GM12865 (cell line): ENCODE data around the gene FRYL.
"Not testable (repeated sequence)": the region's sequence is repeated elsewhere in the genome, so short reads cannot be mapped to it uniquely, and the experiment has no call there.

Experiments used
- DNase-seq: peaks from one replicate; pipeline ENCODE4 v3.0.0; 2010; ENCODE audit warnings: low read depth
- H3K4me3 ChIP-seq: 2 replicates; pipeline ENCODE4 v1.5.1; 2011; ENCODE audit warnings: mild to moderate bottlenecking, low read depth, low read length, control low read depth
- CTCF ChIP-seq: IDR thresholded peaks from 2 replicates; pipeline ENCODE4 v1.5.1; 2011; ENCODE audit warnings: low read length, control low read depth, low read depth, inconsistent platforms; ENCODE audit not compliant: insufficient read depth; ENCODE audit errors: missing control alignments

The FRYL gene

DNA sequence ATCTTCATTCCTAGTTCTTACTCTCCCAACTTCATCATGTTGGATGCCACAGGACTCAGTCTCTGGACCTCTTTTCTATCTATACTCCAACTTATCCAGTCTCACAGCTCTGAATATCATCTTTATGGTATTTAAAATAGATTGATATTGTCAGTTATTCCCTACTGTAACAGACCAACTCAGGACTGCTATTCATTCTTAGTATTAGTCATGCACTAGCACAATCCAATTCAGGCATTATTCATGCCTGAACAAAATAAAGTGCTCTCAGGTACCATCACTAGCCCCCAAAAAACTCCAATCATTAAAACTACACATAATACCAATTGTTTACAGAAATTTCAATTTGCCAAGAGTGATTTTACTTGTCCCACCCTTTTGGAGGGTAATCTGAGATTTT lies 37.7 kb downstream of the FRYL start:
- no peak for DNase-seq
- no peak for TF ChIP-seq CTCF
- H3K4me3 ChIP-seq, result no peak overlapping the region

DNA sequence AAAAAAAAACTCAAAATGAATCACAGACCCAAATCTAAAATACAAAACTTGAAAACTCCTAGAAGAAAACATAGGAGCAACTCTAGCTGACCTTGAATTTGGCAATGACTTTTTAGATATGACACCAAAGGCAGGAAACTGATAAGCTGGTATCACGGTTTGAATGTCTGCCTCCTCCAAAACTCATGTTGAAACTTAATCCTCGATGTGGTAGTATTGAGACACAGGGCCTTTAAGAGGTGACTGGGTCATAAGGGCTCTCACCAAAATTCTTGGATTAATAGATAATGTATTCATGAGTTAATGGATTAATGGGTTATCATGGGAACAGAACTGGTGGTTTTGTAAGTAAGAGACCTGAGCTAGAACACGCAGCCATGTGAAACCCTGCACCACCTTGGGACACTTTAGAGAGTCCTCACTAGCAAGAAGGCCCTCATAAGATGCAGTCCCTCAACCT lies 40.5 kb downstream of the FRYL start:
- TF ChIP-seq CTCF, result no peak
- peak; percentile 56 for DNase-seq
- no peak overlapping the region for H3K4me3 ChIP-seq

DNA sequence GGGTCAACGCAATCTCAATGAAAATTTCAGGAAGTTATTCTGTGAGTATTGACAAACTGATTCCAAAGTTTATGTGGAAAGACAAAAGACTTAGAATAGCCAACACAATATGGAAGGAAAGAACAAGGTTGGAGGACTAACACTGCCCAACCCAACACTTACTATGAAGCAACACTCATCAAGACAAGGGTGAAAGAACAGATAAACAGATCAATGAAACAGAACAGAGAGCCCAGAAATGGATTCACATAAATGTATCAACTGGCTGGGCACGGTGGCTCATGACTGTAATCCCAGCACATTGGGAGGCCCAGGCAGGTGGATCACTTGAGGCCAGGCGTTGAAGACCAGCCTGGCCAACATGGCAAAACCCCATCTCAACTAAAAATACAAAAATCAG lies 41.2 kb downstream of the FRYL start:
- no peak overlapping the region for H3K4me3 ChIP-seq
- no peak for TF ChIP-seq CTCF
- DNase-seq, result no peak

- DNase-seq, result peak; percentile 28
- not testable (repeated sequence) for H3K4me3 ChIP-seq
These were observed 51.1 kb downstream of the FRYL start for GRCh38 chr4:48728906-48729496.

DNA sequence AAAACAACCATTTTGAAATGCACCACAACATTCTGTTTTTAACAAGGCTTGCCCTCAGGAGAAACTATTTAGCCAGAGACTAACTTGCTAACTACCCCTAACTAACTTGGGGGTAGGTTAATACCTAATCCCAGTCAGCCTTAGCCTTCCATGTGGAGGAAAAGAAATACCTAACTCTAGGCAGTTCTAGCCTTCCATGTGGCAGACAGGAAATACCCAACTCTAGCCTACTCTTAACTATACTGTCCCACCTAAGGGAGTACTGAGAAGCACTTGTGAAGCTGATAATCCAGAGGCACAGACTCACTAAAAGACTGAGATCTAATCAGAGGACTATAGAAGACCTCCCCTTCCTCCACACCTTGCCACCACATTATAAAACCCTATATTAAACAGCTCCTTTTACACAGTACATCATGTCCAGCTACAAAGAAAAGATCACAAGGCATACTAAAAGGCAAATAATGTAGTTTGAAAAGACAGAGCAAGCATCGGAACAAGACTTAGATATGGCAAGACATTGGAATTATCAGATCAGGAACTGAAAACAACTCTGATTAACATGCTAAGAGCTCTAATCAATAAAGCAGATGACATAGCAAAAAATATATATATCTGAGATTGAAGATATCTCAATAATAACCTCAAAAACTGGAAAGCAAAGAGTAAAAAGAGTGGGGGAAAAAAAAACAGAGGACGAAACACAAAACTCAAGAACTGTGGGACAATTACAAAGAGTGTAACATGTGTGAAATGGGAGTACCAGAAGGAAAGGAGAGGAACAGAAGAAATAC lies 52.2 kb downstream of the FRYL start:
- no peak for TF ChIP-seq CTCF
- no peak overlapping the region for H3K4me3 ChIP-seq
- DNase-seq, result no peak

GRCh38 chr4:48725414-48725813 lies 54.7 kb downstream of the FRYL start:
- no peak for DNase-seq
- no peak overlapping the region for H3K4me3 ChIP-seq
- TF ChIP-seq CTCF, result no peak

GRCh38 chr4:48722509-48723446 lies 57.3 kb downstream of the FRYL start:
- DNase-seq, result no peak
- no peak for TF ChIP-seq CTCF
- H3K4me3 ChIP-seq, result no peak overlapping the region
